ENCODE data around the gene PIK3CB.

The PIK3CB gene

GRCh38 chr3:138799822-138800221 lies 34.9 kb downstream of the PIK3CB start:
- Histone ChIP-seq H3K9me2 (ENCODE audit: low read depth, low read length) (no peaks in the 10 kb centered on the region), H3K4me3 (ENCODE audit: low read depth, low read length, poor library complexity, severe bottlenecking) (no peak overlapping the region), H3K27ac (ENCODE audit: low read depth, low read length, poor library complexity, severe bottlenecking) (no peak overlapping the region), H3F3A (ENCODE audit: insufficient read depth, low read length) (no peaks in the 10 kb centered on the region), H3K4me2 (ENCODE audit: low read length) (no peak overlapping the region), H4K20me1 (ENCODE audit: insufficient read depth, low read length) (no peaks in the 10 kb centered on the region), H3K4me1 (ENCODE audit: insufficient read depth, low read length, severe bottlenecking) (no peaks in the 10 kb centered on the region), H2AFZ (ENCODE audit: low read length) (no peak overlapping the region), H3K9ac (ENCODE audit: low read length) (no peak overlapping the region), H3K79me2 (ENCODE audit: insufficient read depth, low read length) (peaks cover 12% of the 10 kb centered on the region; the same call in 1 of the 2 replicates), H3K9me3 (ENCODE audit: low read length) (no peaks in the 10 kb centered on the region), H3K27me3 (ENCODE audit: insufficient read depth, low read length) (no peaks in the 10 kb centered on the region), H3K36me3 (ENCODE audit: insufficient read depth, low read length) (peaks cover under 1% of the 10 kb centered on the region; the same call in 1 of the 2 replicates)
- TF ChIP-seq CTCF (IDR thresholded peaks at IDR 0.05; ENCODE audit: low read length) (no peak), EZH2 (IDR thresholded peaks at IDR 0.05; ENCODE audit: borderline replicate concordance, low read length) (no peak)

- H3K9ac ChIP-seq (ENCODE audit: low read length) = no peak overlapping the region
- H3K79me2 ChIP-seq (ENCODE audit: insufficient read depth, low read length) = peaks cover 12% of the 10 kb centered on the region; the same call in 1 of the 2 replicates
Observed at GRCh38 chr3:138797508-138798038, 37.2 kb downstream of the PIK3CB start.

GRCh38 chr3:138796761-138797160 lies 38.0 kb downstream of the PIK3CB start:
- H4K20me1 ChIP-seq (ENCODE audit: insufficient read depth, low read length) = no peaks in the 10 kb centered on the region
- H3K4me3 ChIP-seq (ENCODE audit: low read depth, low read length, poor library complexity, severe bottlenecking) = no peak overlapping the region
- H3K9ac ChIP-seq (ENCODE audit: low read length) = no peak overlapping the region
- no peaks in the 10 kb centered on the region for H3K4me1 ChIP-seq (ENCODE audit: insufficient read depth, low read length, severe bottlenecking)
- H3K4me2 ChIP-seq (ENCODE audit: low read length) = no peak overlapping the region
- peaks cover 12% of the 10 kb centered on the region; the same call in 1 of the 2 replicates for H3K79me2 ChIP-seq (ENCODE audit: insufficient read depth, low read length)
- H3K27me3 ChIP-seq (ENCODE audit: insufficient read depth, low read length) = no peaks in the 10 kb centered on the region
- H3K36me3 ChIP-seq (ENCODE audit: insufficient read depth, low read length) = peaks cover 17% of the 10 kb centered on the region; the same call in 1 of the 2 replicates
- TF ChIP-seq CTCF (IDR thresholded peaks at IDR 0.05; ENCODE audit: low read length) = no peak
- no peak for TF ChIP-seq EZH2 (IDR thresholded peaks at IDR 0.05; ENCODE audit: borderline replicate concordance, low read length)
- no peak overlapping the region for H2AFZ ChIP-seq (ENCODE audit: low read length)
- no peaks in the 10 kb centered on the region for H3K9me3 ChIP-seq (ENCODE audit: low read length)
- no peaks in the 10 kb centered on the region for H3F3A ChIP-seq (ENCODE audit: insufficient read depth, low read length)
- H3K9me2 ChIP-seq (ENCODE audit: low read depth, low read length) = no peaks in the 10 kb centered on the region
- H3K27ac ChIP-seq (ENCODE audit: low read depth, low read length, poor library complexity, severe bottlenecking) = no peak overlapping the region

More at GRCh38 chr3:138797508-138798038, 37.2 kb downstream of the PIK3CB start:
- Histone ChIP-seq H3F3A (ENCODE audit: insufficient read depth, low read length) (no peaks in the 10 kb centered on the region), H3K36me3 (ENCODE audit: insufficient read depth, low read length) (peaks cover 17% of the 10 kb centered on the region; the same call in 1 of the 2 replicates), H3K4me1 (ENCODE audit: insufficient read depth, low read length, severe bottlenecking) (no peaks in the 10 kb centered on the region), H3K9me3 (ENCODE audit: low read length) (no peaks in the 10 kb centered on the region), H3K27me3 (ENCODE audit: insufficient read depth, low read length) (no peaks in the 10 kb centered on the region), H3K4me3 (ENCODE audit: low read depth, low read length, poor library complexity, severe bottlenecking) (no peak overlapping the region), H3K4me2 (ENCODE audit: low read length) (no peak overlapping the region), H3K9me2 (ENCODE audit: low read depth, low read length) (no peaks in the 10 kb centered on the region), H2AFZ (ENCODE audit: low read length) (no peak overlapping the region), H4K20me1 (ENCODE audit: insufficient read depth, low read length) (no peaks in the 10 kb centered on the region), H3K27ac (ENCODE audit: low read depth, low read length, poor library complexity, severe bottlenecking) (no peak overlapping the region)
- TF ChIP-seq CTCF (IDR thresholded peaks at IDR 0.05; ENCODE audit: low read length) (no peak), EZH2 (IDR thresholded peaks at IDR 0.05; ENCODE audit: borderline replicate concordance, low read length) (no peak)

Measured in OCI-LY1 (cell line).